H1 (cell line): Measurements from ENCODE around the gene TAF9. TPM values are rescaled to one million over a fixed set of nuclear protein-coding genes. Genes with fewer than 3 reads are reported as not detected.

Experiments
- BRCA1 ChIP-seq: IDR thresholded peaks from 2 replicates; pipeline ENCODE4 v1.6.1; 2012; ENCODE audit warnings: low read depth, low read length, improper control_type of control experiment
- CBX5 ChIP-seq: fragments of 300-800, 300-1000 bp; sonication (generic); IDR thresholded peaks from 2 replicates; pipeline ENCODE4 v1.7.1; 2016; ENCODE audit warnings: antibody characterized with exemption, low read length, low read depth
- E2F6 ChIP-seq: IDR thresholded peaks from 2 replicates; pipeline ENCODE4 v1.6.1; 2012; ENCODE audit warnings: inconsistent platforms
- TEAD4 ChIP-seq: IDR thresholded peaks from 2 replicates; pipeline ENCODE4 v1.6.1; 2012; ENCODE audit warnings: low read depth, low read length, inconsistent platforms, mixed read lengths
- YY1 ChIP-seq: IDR thresholded peaks from 2 replicates; pipeline ENCODE4 v1.6.1; 2011; ENCODE audit warnings: low read depth, mild to moderate bottlenecking, low read length
- polyA plus RNA-seq, 7 experiments: library from polyadenylated mRNA; depleted of rRNA in 3 of 7; stranded (reverse) in 5 of 7; unstranded in 2 of 7; fragments of >200 nt in 5 of 7; fragments of 200-250 nt in 2 of 7; gene quantifications; 1 replicate in 5 of 7; 2 replicates in 1 of 7; 4 replicates in 1 of 7; pipeline versions ENCODE4 v1.2.1 to v1.2.3, GENCODE V29; 2011 to 2013; ENCODE audit warnings: missing spikeins in 2 of 7, mixed read lengths in 2 of 7
- total RNA-seq: library from RNA; stranded (reverse); fragmentation: NEBNext Ultra II Directional; extraction: Animal tissue kit (Norgen Biotek cat#: 25700); gene quantifications from 2 replicates; pipeline ENCODE4 v1.2.1, GENCODE V29; 2021

The TAF9 gene
- total and polyA plus RNA-seq, 2 of the 8 experiments (the other 6 are each of a cell fraction or from before 2014, with no cell fraction given) = 85.1 to 135 TPM

DNA sequence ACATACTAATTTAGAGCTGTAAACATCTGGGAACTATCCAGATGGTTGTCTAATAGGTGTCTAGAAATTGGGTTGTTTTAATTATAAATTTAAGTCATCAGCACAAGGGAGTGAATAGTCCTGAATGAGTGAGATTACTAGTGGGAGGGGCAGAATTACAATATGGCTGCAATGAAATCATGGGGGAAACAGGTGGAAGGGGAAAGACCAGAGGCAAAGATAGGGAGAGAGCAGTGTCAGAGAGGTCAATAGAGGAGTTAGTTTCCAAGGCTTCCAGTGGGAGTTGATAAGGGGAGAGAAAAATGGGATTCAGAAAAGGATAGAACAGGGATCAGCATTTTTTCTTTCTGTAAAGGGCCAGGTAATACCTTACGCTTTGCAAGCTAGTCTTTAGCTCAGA is 8.9 kb downstream of the TAF9 start (continued):
- TF ChIP-seq BRCA1 (no peak), YY1 (no peak), TEAD4 (no peak), E2F6 (no peak), CBX5 (no peak)
